Common myeloid progenitor, CD34-positive (primary cell): Measurements from ENCODE around the gene CBX8.

Experiments used
- CTCF ChIA-PET: fragments of 350-600 bp; sonication (Branson Sonifier 250); formaldehyde crosslinking; loops from one replicate; lab custom pipeline; 2021; ENCODE audit warnings: antibody characterized with exemption; lab: Charles Lee
- POLR2A ChIA-PET: fragments of 350-600 bp; sonication (Branson Sonifier 250); formaldehyde crosslinking; loops from one replicate; lab custom pipeline; 2021; ENCODE audit warnings: antibody characterized with exemption; lab: Charles Lee
- DNase-seq, 3 donors: peaks; one replicate each; pipeline versions ENCODE4 v3.0.0 to v3.0.0-alpha.2; 2013
- H3K27ac ChIP-seq, 2 experiments: 1 replicate in 1 of 2; 2 replicates in 1 of 2; pipeline ENCODE4 v1.7.0; 2013; ENCODE audit warnings: inconsistent platforms in 2 of 2, low read length in 2 of 2, mild to moderate bottlenecking in 2 of 2, low read depth in 1 of 2, moderate library complexity in 1 of 2; ENCODE audit not compliant: severe bottlenecking in 2 of 2, insufficient read depth in 1 of 2, poor library complexity in 1 of 2
- H3K27me3 ChIP-seq, 5 experiments: replicated peaks in 2 of 5; 1 replicate in 3 of 5; 2 replicates in 2 of 5; pipeline versions ENCODE4 v1.6.1 to v1.7.0; 2013; ENCODE audit warnings: low read length in 4 of 5, mild to moderate bottlenecking in 2 of 5, moderate library complexity in 2 of 5, inconsistent platforms in 1 of 5; ENCODE audit not compliant: insufficient read depth in 5 of 5, control insufficient read depth in 4 of 5
- H3K36me3 ChIP-seq, 4 experiments: 1 replicate in 2 of 4; 2 replicates in 2 of 4; pipeline versions ENCODE4 v1.6.1 to v1.7.0; 2013; ENCODE audit warnings: low read length in 3 of 4, control low read depth in 1 of 4, mild to moderate bottlenecking in 1 of 4; ENCODE audit not compliant: control insufficient read depth in 4 of 4, insufficient read depth in 4 of 4
- H3K4me1 ChIP-seq, 4 experiments: 1 replicate in 3 of 4; 2 replicates in 1 of 4; pipeline versions ENCODE4 v1.6.1 to v1.7.1; 2013; ENCODE audit warnings: low read length in 3 of 4, mild to moderate bottlenecking in 3 of 4, control low read depth in 1 of 4, inconsistent platforms in 1 of 4, moderate library complexity in 1 of 4; ENCODE audit not compliant: control insufficient read depth in 4 of 4, insufficient read depth in 4 of 4; ENCODE audit errors: control extremely low read depth in 1 of 4
- H3K4me3 ChIP-seq, 7 experiments: 1 replicate in 4 of 7; 2 replicates in 3 of 7; pipeline versions ENCODE4 v1.5.1 to v1.7.0; 2013; ENCODE audit warnings: mild to moderate bottlenecking in 7 of 7, low read length in 6 of 7, moderate library complexity in 6 of 7, inconsistent platforms in 2 of 7, low read depth in 2 of 7, control low read depth in 1 of 7; ENCODE audit not compliant: insufficient read depth in 4 of 7, control insufficient read depth in 1 of 7; ENCODE audit errors: extremely low read depth in 1 of 7
- H3K9me3 ChIP-seq, 5 experiments: 1 replicate in 4 of 5; 2 replicates in 1 of 5; pipeline versions ENCODE4 v1.6.1 to v1.7.1; 2013; ENCODE audit warnings: low read length in 4 of 5, mild to moderate bottlenecking in 2 of 5, inconsistent platforms in 1 of 5, low read depth in 1 of 5, moderate library complexity in 1 of 5; ENCODE audit not compliant: control insufficient read depth in 4 of 5, insufficient read depth in 2 of 5; ENCODE audit errors: control extremely low read depth in 1 of 5
- WGBS: methylation state at CpG from one replicate; pipeline ENCODE4 v1.1.5; 2013; ENCODE audit not compliant: insufficient coverage; 5-methylcytosine and 5-hydroxymethylcytosine counted together

Gene CBX8

DNA sequence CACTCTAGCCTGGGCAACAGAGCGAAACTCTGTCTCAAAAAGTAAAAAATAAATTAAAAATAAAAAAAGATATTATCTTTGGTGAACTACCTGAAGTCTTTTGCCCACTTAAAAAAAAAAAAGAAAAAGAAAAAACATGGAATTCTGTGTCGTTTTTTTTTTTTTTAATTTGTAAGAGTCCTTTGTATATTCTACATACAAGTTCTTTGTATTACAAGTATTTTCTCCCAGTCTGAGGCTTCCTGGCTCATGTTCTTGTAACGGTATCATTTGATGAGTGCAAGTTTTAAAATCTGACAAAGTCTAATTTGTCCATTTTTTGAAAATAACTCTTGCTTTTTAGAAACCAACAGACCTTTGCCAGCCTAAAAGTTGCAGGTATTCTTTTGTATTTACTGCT, 31.2 kb downstream of the CBX8 start:
- H3K27ac ChIP-seq = no peak overlapping the region
- H3K4me1 ChIP-seq = peaks cover 0 to 9% (median 5%) of the 10 kb centered on the region in 4 experiments
- H3K27me3 ChIP-seq = no peaks in the 10 kb centered on the region
- H3K9me3 ChIP-seq = no peaks in the 10 kb centered on the region
- WGBS = no CpG with 5 or more reads among the region's 3 CpGs
- no peak for DNase-seq
- ChIA-PET POLR2A (no interaction called here), CTCF (interaction anchor here (0.7 kb wide), 1 partner anchor 70 kb away, joined by 3 read pairs; no protein-coding TSS in a partner anchor)
- H3K36me3 ChIP-seq = no peaks in the 10 kb centered on the region
- H3K4me3 ChIP-seq = no peak overlapping the region

DNA sequence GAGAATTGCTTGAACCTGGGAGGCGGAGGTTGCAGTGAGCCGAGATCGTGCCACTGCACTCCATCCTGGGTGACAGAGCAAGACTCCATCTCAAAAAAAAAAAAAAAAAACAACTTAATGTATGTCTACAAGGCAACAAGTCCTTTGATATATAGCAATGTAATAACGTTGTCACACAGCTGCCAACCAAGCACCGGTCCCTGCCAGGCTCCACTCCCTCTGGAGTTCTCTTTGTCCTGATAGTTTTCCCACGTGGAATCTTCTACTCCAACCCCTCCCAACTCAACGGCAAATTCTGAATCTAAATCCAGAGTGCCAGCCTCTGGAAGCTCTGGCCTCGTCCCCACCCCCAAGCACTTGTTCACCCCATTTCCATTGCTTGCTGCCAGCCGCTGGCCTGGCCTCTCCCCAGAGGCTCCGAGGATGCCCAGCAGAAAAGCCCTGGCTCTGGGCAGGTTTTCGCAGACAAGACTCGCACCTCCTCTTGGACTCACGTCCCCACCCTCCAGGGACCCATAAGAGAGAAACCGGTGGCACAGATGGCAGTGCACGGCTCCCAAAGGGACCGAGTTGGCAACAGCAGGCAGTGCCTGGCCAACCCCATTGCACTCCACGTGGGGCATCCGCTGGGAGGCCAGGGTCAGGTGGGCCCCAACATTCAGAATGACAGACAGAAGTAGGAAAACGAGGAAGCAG, 34.8 kb downstream of the CBX8 start:
- 95% methylated on average over 11 of the region's 19 CpGs for WGBS
- H3K27me3 ChIP-seq = no peaks in the 10 kb centered on the region
- no peaks in the 10 kb centered on the region for H3K9me3 ChIP-seq
- H3K4me1 ChIP-seq = no peaks in the 10 kb centered on the region
- H3K27ac ChIP-seq = no peak overlapping the region
- ChIA-PET POLR2A (no interaction called here), CTCF (interaction anchor here (0.5 kb wide), 1 partner anchor 9 kb away, joined by 3 read pairs; no protein-coding TSS in a partner anchor)
- no peak overlapping the region for H3K4me3 ChIP-seq
- no peaks in the 10 kb centered on the region for H3K36me3 ChIP-seq
- no peak for DNase-seq

DNA sequence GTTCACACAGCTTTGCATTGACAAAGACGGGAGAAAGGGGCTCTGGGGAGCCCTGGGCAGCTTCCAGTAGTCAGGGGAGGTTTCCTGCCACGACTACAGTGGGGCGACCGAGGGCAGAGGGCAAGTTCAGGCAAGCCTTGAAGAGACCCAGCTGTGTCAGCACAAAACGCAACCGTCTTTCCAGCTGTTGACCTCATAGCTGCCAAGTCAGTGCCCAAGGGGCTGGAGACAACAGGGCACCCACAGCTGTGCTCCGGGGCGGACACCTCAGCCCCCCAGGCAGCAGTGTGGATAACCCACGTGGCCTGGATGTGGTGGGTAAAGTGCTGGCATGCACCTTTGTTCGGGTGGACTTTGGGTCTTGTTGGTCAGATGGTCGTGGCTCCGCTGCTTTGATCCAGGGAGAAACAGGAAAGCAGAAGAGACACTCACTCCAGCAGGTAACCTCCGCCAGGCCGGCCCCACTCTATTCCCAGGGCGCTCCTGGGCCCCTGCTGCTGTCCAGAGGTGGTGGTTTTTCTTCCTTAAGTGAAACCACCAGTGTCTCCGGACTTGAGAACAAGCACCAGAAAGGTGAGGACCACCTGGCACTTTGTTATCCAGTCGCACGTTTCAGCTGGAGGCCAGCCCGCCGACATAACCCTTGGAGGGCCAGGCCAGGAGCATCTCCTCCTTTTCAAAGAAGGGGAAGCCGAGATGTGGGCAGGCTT, 36.5 kb downstream of the CBX8 start:
- Histone ChIP-seq H3K4me3 (no peak overlapping the region), H3K4me1 (no peaks in the 10 kb centered on the region), H3K27me3 (peaks cover 0 to 4% (median 0%) of the 10 kb centered on the region in 5 experiments), H3K36me3 (no peaks in the 10 kb centered on the region), H3K9me3 (no peaks in the 10 kb centered on the region), H3K27ac (no peak overlapping the region)
- DNase-seq = no peak
- WGBS = 95% methylated on average over 20 of the region's 21 CpGs
- POLR2A ChIA-PET = no interaction called here
- CTCF ChIA-PET = interaction anchor here (1.0 kb wide), 1 partner anchor 9 kb away, joined by 3 read pairs; no protein-coding TSS in a partner anchor

DNA sequence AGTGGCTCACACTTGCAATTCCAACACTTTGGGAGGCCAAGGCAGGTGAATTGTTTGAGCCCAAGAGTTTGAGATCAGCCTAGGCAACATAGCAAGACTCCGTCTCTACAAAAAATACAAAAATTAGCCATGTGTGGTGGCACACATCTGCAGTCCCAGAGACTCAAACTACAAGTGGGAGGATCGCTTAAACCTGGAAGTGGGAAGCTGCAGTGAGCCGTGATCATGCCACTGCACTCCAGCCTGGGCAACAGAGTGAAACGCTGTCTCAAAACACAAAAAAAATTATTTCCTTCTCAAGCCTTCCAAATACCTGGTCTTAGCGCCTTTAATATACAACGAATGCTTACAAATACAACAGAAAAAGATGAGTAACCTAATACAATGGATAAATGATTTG, 38.6 kb downstream of the CBX8 start:
- Histone ChIP-seq H3K27ac (no peak overlapping the region), H3K27me3 (peaks cover 0 to 13% (median 2%) of the 10 kb centered on the region in 5 experiments), H3K36me3 (no peaks in the 10 kb centered on the region), H3K9me3 (no peaks in the 10 kb centered on the region), H3K4me1 (no peaks in the 10 kb centered on the region), H3K4me3 (no peak overlapping the region)
- 100% methylated on average over 1 of the region's 6 CpGs for WGBS
- ChIA-PET CTCF (no interaction called here), POLR2A (no interaction called here)
- DNase-seq = no peak

DNA sequence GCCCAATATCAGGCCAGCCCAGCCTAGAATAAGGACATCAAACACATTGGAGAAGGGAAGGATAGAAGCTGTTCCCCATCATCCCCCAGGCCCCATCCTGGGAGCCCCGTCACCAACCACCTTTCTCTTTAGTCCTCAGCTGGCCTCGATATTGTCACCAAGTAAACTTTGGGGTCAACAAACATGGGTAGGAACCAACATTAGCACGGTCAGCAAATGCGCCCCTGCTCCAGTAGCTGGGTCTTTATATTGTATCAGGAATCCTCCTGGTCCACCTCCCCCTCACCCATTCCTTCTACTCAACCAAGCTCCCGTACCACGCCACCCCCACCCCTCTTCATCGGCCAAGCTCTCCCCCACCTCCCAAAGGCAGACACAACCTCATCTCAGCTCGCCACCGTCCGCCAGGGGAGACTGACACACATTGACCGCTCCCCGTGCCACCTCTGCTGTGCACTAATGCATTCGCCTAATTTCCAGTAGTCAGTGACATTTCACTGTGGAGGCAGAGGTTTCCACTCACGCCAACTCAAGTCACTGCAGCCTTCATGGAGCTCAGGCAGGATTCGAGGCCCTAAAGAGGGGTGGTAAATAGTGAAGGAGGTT, 39.6 kb downstream of the CBX8 start:
- no peaks in the 10 kb centered on the region for H3K36me3 ChIP-seq
- H3K9me3 ChIP-seq = no peaks in the 10 kb centered on the region
- H3K4me1 ChIP-seq = peaks cover 0 to 2% (median under 1%) of the 10 kb centered on the region in 4 experiments
- POLR2A ChIA-PET = interaction anchor here (0.6 kb wide), 1 partner anchor 9 kb away, joined by 3 read pairs; no protein-coding TSS in a partner anchor
- no peak overlapping the region for H3K27ac ChIP-seq
- H3K27me3 ChIP-seq = peaks cover 0 to 22% (median 3%) of the 10 kb centered on the region in 5 experiments
- CTCF ChIA-PET = interaction anchor here (0.6 to 0.8 kb wide), 2 partner anchors 12 to 157 kb away, joined by 3 read pairs; no protein-coding TSS in a partner anchor
- no peak for DNase-seq
- H3K4me3 ChIP-seq = no peak overlapping the region
- WGBS = 100% methylated on average over 7 of the region's 15 CpGs

DNA sequence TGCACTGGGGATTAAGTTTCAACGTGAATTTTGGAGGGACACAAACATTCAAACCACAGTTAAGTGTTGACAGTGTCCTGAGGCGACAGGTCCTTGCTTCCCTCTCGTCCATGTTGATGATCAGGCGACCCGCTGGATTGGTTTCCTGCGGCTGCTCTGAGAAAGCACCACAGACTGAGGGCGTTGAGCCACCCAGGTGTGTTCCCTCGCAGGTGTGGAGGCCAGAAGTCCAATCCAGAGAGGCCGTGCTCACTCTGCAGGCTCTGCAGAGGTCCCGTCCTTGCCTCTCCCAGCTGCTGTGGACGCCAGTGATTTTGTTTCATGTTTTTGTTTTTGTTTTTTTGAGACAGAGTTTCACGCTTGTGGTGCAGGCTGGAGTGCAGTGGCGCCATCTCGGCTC, 41.3 kb downstream of the CBX8 start:
- 91% methylated on average over 13 of the region's 14 CpGs for WGBS
- H3K4me3 ChIP-seq = no peak overlapping the region
- H3K27me3 ChIP-seq = peaks cover 0 to 38% (median 12%) of the 10 kb centered on the region in 5 experiments
- no peaks in the 10 kb centered on the region for H3K9me3 ChIP-seq
- ChIA-PET CTCF (no interaction called here), POLR2A (no interaction called here)
- peaks cover 0 to 5% (median 1%) of the 10 kb centered on the region in 4 experiments for H3K4me1 ChIP-seq
- no peaks in the 10 kb centered on the region for H3K36me3 ChIP-seq
- H3K27ac ChIP-seq = no peak overlapping the region
- DNase-seq = no peak
